K562 (cell line): ENCODE measurements around the gene NPTXR. TPM values are rescaled to one million over a fixed set of nuclear protein-coding genes. Genes with fewer than 3 reads are reported as not detected.

Experiments used
- ATAC-seq: fragments of 200-7000 bp; cut with Tn5 transposase; 3 replicates; pipeline ENCODE4 v1.9.1; 2020; ENCODE audit warnings: moderate library complexity
- BruUV-seq: library from RNA; stranded (reverse); fragments of 400-500 nt; replicated peaks from 2 replicates; lab custom pipeline; 2021; lab: Mats Ljungman, UMichigan
- CTCF ChIA-PET: fragments of 300-600 bp; formaldehyde crosslinking; extraction: SDS; loops from one replicate; lab custom pipeline; 2021; ENCODE audit warnings: low intra/inter-chr PET ratio; lab: Yijun Ruan, JAX
- POLR2A ChIA-PET: fragments of 300-600, 350-650 bp; sonication (Branson Sonifier 250); formaldehyde crosslinking; extraction: SDS; loops from one replicate; lab custom pipeline; 2021; ENCODE audit warnings: antibody characterized with exemption, inconsistent platforms; lab: Yijun Ruan, JAX
- DNase-seq, 4 experiments: peaks; one replicate each; pipeline versions ENCODE4 v3.0.0 to v3.0.0-alpha.2; 2011 to 2018; ENCODE audit warnings: low spot score in 3 of 4, mixed read lengths in 3 of 4; ENCODE audit errors: extremely low read depth in 1 of 4
- FAIRE-seq: peaks from 2 replicates; lab custom pipeline; 2011; peaks lifted over from hg19 to GRCh38; lab: Jason Lieb, UNC
- H2AFZ ChIP-seq: 2 replicates; pipeline ENCODE4 v1.6.0; 2011; ENCODE audit warnings: low read depth, low read length, control low read depth, inconsistent platforms
- H3K27ac ChIP-seq: fragments of 200-600 bp; 3 replicates; pipeline ENCODE4 v1.8.0; 2011; ENCODE audit warnings: low read depth, mild to moderate bottlenecking, control low read depth, inconsistent platforms, low read length, moderate library complexity, mixed read lengths; ENCODE audit errors: extremely low read depth
- H3K27me3 ChIP-seq, 2 experiments: fragments of 300-600 bp in 1 of 2; 2 replicates in 1 of 2; 3 replicates in 1 of 2; pipeline versions ENCODE4 v1.6.0 to v1.8.0; 2011; ENCODE audit warnings: inconsistent platforms in 2 of 2, low read length in 2 of 2, mild to moderate bottlenecking in 1 of 2, mixed read lengths in 1 of 2, moderate library complexity in 1 of 2; ENCODE audit not compliant: control insufficient read depth in 2 of 2, insufficient read depth in 2 of 2
- H3K36me3 ChIP-seq: fragments of 300-600 bp; 3 replicates; pipeline ENCODE4 v1.8.0; 2011; ENCODE audit warnings: mild to moderate bottlenecking, low read length, inconsistent platforms; ENCODE audit not compliant: control insufficient read depth, insufficient read depth
- H3K4me1 ChIP-seq, 2 experiments: fragments of 200-600 bp in 1 of 2; replicated peaks in 1 of 2; 2 replicates in 1 of 2; 3 replicates in 1 of 2; pipeline versions ENCODE4 v1.5.1 to v1.8.0; 2011; ENCODE audit warnings: inconsistent platforms in 2 of 2, low read length in 2 of 2, mild to moderate bottlenecking in 1 of 2, mixed read lengths in 1 of 2, moderate library complexity in 1 of 2; ENCODE audit not compliant: control insufficient read depth in 2 of 2, insufficient read depth in 2 of 2
- H3K4me2 ChIP-seq: 2 replicates; pipeline ENCODE4 v1.6.1; 2011; ENCODE audit warnings: low read length, control low read depth, inconsistent platforms, mixed read lengths; ENCODE audit not compliant: insufficient read depth
- H3K4me3 ChIP-seq: fragments of 200-600 bp; sonication (generic), shearing (Covaris generic); 2 replicates; pipeline ENCODE4 v1.5.1; 2016; ENCODE audit warnings: control low read depth, inconsistent platforms
- H3K79me2 ChIP-seq: fragments of 200-600 bp; 3 replicates; pipeline ENCODE4 v1.8.0; 2011; ENCODE audit warnings: low read length, inconsistent platforms; ENCODE audit not compliant: control insufficient read depth, insufficient read depth
- H3K9ac ChIP-seq, 2 experiments: 2 replicates each; pipeline versions ENCODE4 v1.6.0 to v1.6.1; 2011; ENCODE audit warnings: low read depth in 2 of 2, low read length in 2 of 2, control low read depth in 1 of 2, inconsistent platforms in 1 of 2, mild to moderate bottlenecking in 1 of 2, mixed read lengths in 1 of 2; ENCODE audit not compliant: insufficient read depth in 1 of 2
- H3K9me1 ChIP-seq: one replicate; pipeline ENCODE4 v1.6.0; 2011; ENCODE audit warnings: inconsistent platforms, mild to moderate bottlenecking, low read length, moderate library complexity; ENCODE audit not compliant: control insufficient read depth, insufficient read depth
- H3K9me3 ChIP-seq: replicated peaks from 2 replicates; pipeline ENCODE4 v1.5.1; 2011; ENCODE audit warnings: low read depth, low read length, inconsistent platforms; ENCODE audit not compliant: control insufficient read depth, insufficient read depth
- H4K20me1 ChIP-seq: replicated peaks from 2 replicates; pipeline ENCODE4 v1.6.1; 2011; ENCODE audit warnings: low read length, inconsistent platforms, mixed read lengths; ENCODE audit not compliant: control insufficient read depth, insufficient read depth
- ARID3B ChIP-seq: fragments of 250-450 bp; sonication (Bioruptor Pico); IDR thresholded peaks from 2 replicates; pipeline ENCODE4 v1.4.0; 2020; ENCODE audit warnings: borderline replicate concordance
- CREB3L1 ChIP-seq: fragments of 450-650 bp; IDR thresholded peaks from 2 replicates; pipeline ENCODE4 v1.6.1; 2014; ENCODE audit warnings: low read depth, mild to moderate bottlenecking, moderate library complexity, borderline replicate concordance
- CTCFL ChIP-seq: IDR thresholded peaks from 2 replicates; pipeline ENCODE4 v1.6.1; 2011; ENCODE audit warnings: borderline replicate concordance, low read depth, mild to moderate bottlenecking, moderate library complexity, low read length; ENCODE audit not compliant: insufficient read depth, poor library complexity, severe bottlenecking
- DLX4 ChIP-seq: fragments of 250-450 bp; sonication (Bioruptor Pico); IDR thresholded peaks from 2 replicates; pipeline ENCODE4 v1.6.1; 2021; ENCODE audit warnings: mild to moderate bottlenecking
- ELF2 ChIP-seq: fragments of 250-450 bp; sonication (Bioruptor Pico); IDR thresholded peaks from 2 replicates; pipeline ENCODE4 v1.5.0; 2021; ENCODE audit warnings: mild to moderate bottlenecking
- GABPA ChIP-seq: fragments of 200-800 bp; sonication (Bioruptor generic); conservative IDR thresholded peaks from 2 replicates; pipeline ENCODE4 v1.6.1; 2016; ENCODE audit warnings: low read depth, missing genetic modification characterization, missing compliant biosample characterization
- HEY1 ChIP-seq: fragments of 250-450 bp; sonication (Bioruptor Pico); IDR thresholded peaks from 2 replicates; pipeline ENCODE4 v1.5.0; 2020; ENCODE audit warnings: mild to moderate bottlenecking, moderate library complexity, borderline replicate concordance
- HNRNPLL ChIP-seq: fragments of 200-400 bp; formaldehyde crosslinking; IDR thresholded peaks from 2 replicates; pipeline ENCODE4 v1.6.1; 2017; ENCODE audit warnings: low read length, low read depth, mild to moderate bottlenecking; ENCODE audit not compliant: poor library complexity, severe bottlenecking
- PRMT5 ChIP-seq: sonication (generic); formaldehyde crosslinking; IDR thresholded peaks from 2 replicates; pipeline ENCODE4 v1.5.0; 2020; ENCODE audit warnings: missing genetic modification reagents
- SRF ChIP-seq, 2 experiments: fragments of 250-450, 450-650 bp in 1 of 2; sonication (Bioruptor Pico) in 1 of 2; sonication (generic) in 1 of 2; formaldehyde crosslinking; IDR thresholded peaks; 2 replicates each; pipeline versions ENCODE4 v1.5.0 to v1.5.1; 2020 to 2022; ENCODE audit warnings: mild to moderate bottlenecking in 1 of 2, missing genetic modification reagents in 1 of 2
- TCF7L2 ChIP-seq: fragments of 150-350 bp; IDR thresholded peaks from 2 replicates; pipeline ENCODE4 v1.6.1; 2016; ENCODE audit warnings: low read depth, mild to moderate bottlenecking, low read length, moderate library complexity
- ZBTB33 ChIP-seq: sonication (generic); formaldehyde crosslinking; IDR thresholded peaks from 2 replicates; pipeline ENCODE4 v1.8.1; 2023; ENCODE audit warnings: mild to moderate bottlenecking, missing genetic modification reagents
- ZNF124 ChIP-seq: sonication (generic); formaldehyde crosslinking; IDR thresholded peaks from 2 replicates; pipeline ENCODE4 v1.8.1; 2022; ENCODE audit warnings: missing genetic modification reagents
- ZNF174 ChIP-seq: fragments of 250-450 bp; sonication (Bioruptor Pico); IDR thresholded peaks from 2 replicates; pipeline ENCODE4 v1.4.0; 2020; ENCODE audit warnings: mild to moderate bottlenecking
- ZNF347 ChIP-seq: fragments of 450-650 bp; formaldehyde crosslinking; IDR thresholded peaks from 2 replicates; pipeline ENCODE4 v1.4.0; 2020; ENCODE audit warnings: low read depth, mild to moderate bottlenecking, moderate library complexity
- WGBS: fragments of 100-300 bp; shearing (Covaris generic); methylation state at CpG from one replicate; pipeline ENCODE4 v1.1.6; 2016; ENCODE audit warnings: low coverage, mixed read lengths; ENCODE audit not compliant: insufficient coverage; ENCODE audit errors: missing lambda C conversion rate; 5-methylcytosine and 5-hydroxymethylcytosine counted together
- in situ Hi-C: fragments of 300-500 bp; cut with MboI; formaldehyde crosslinking; loops from 4 replicates; pipeline ENCODE4 v1.15.0; 2018; ENCODE audit warnings: inconsistent platforms, mixed read lengths
- intact Hi-C: fragments of 100-400 bp; cut with micrococcal nuclease; formaldehyde crosslinking; loops from 2 replicates; pipeline ENCODE4 v1.14.2; 2022
- polyA plus RNA-seq, 8 experiments: library from polyadenylated mRNA; depleted of rRNA in 4 of 8; stranded (reverse) in 5 of 8; unstranded in 3 of 8; fragments of >200 nt; fragmentation: Nextera tagmentation in 2 of 8; fragmentation: Illumina TruSeq in 1 of 8; extraction: Ambion mirVana in 2 of 8; extraction: Trizol in 1 of 8; gene quantifications; 2 replicates each; pipeline versions ENCODE4 v1.2.1 to v1.2.3, GENCODE V29; 2011 to 2014; ENCODE audit warnings: inconsistent platforms in 1 of 8, missing spikeins in 1 of 8
- total RNA-seq, 7 experiments: library from RNA; depleted of rRNA in 6 of 7; stranded (reverse); fragments of >200 nt in 6 of 7; fragmentation: Illumina TruSeq in 2 of 7; extraction: Trizol in 2 of 7; gene quantifications; 2 replicates each; pipeline versions ENCODE4 v1.2.1 to v1.2.3, GENCODE V29; 2011 to 2021; ENCODE audit warnings: low replicate concordance in 1 of 7

The NPTXR gene
- total and polyA plus RNA-seq, 9 of the 15 experiments (the other 6 are each of a cell fraction or from before 2014, with no cell fraction given), result 0.01 to 3.1 (median 1.1) TPM

GRCh38 chr22:38839686-38840085, 4.1 kb downstream of the NPTXR start:
- no peak overlapping the region for H3K4me2 ChIP-seq
- H4K20me1 ChIP-seq, result no peaks in the 10 kb centered on the region
- no peak overlapping the region for H3K27ac ChIP-seq
- CTCF ChIA-PET, result no interaction called here
- WGBS, result 60% methylated on average over 1 of the region's 1 CpG
- in situ Hi-C loops (no loop called here), intact Hi-C loops (loop anchor here (5.0 kb wide), 1 partner anchor 72 kb away; no protein-coding TSS in a partner anchor)
- no peaks in the 10 kb centered on the region for H3K27me3 ChIP-seq
- BruUV-seq, result no TSS peak
- no peaks in the 10 kb centered on the region for H3K9me1 ChIP-seq
- no peak for FAIRE-seq
- DNase-seq, result no peak
- H3K9me3 ChIP-seq, result no peaks in the 10 kb centered on the region
- no peaks in the 10 kb centered on the region for H3K79me2 ChIP-seq
- POLR2A ChIA-PET, result interaction anchor here (0.6 kb wide), 1 partner anchor 68 kb away, joined by 3 read pairs; no protein-coding TSS in a partner anchor
- H3K9ac ChIP-seq, result no peak overlapping the region
- H3K4me3 ChIP-seq, result no peak overlapping the region
- H3K4me1 ChIP-seq, result peaks cover 4 to 35% of the 10 kb centered on the region in 2 experiments; a peak in 3 of 5 replicates
- no peak overlapping the region for H2AFZ ChIP-seq
- H3K36me3 ChIP-seq, result no peaks in the 10 kb centered on the region
- no peak for ATAC-seq
- TF ChIP-seq HNRNPLL (no peak), PRMT5 (CRISPR knock-in tag) (no peak), SRF (CRISPR knock-in tag; IDR thresholded peaks at IDR 0.05) (no peak), ZNF124 (no peak), DLX4 (CRISPR knock-in tag) (no peak), ELF2 (CRISPR knock-in tag) (no peak), TCF7L2 (no peak), ZNF174 (CRISPR knock-in tag) (no peak), ZBTB33 (CRISPR knock-in tag) (no peak), CREB3L1 (no peak), GABPA (tag) (no peak), ZNF347 (CRISPR knock-in tag) (no peak), CTCFL (no peak), HEY1 (CRISPR knock-in tag) (no peak), ARID3B (CRISPR knock-in tag) (no peak)
